ENCODE data around the gene CHST9. TPM values are rescaled to one million over a fixed set of nuclear protein-coding genes. Genes with fewer than 3 reads are reported as not detected.

The CHST9 gene
- total and polyA plus RNA-seq, 10 of the 15 experiments (the other 5 are each of a cell fraction or from before 2014, with no cell fraction given), result 0.34 TPM; not detected in 9

- no peak for FAIRE-seq
- RAD21 ChIA-PET (ENCODE audit: unreplicated experiment), result no interaction called here
- 0% methylated on average over 2 of the region's 2 CpGs for WGBS (ENCODE audit: insufficient coverage, insufficient replicate concordance, low lambda C conversion rate, missing lambda C conversion rate)
Measured at GRCh38 chr18:27040796-27041195, 144.3 kb downstream of the CHST9 start.

More at GRCh38 chr18:27040796-27041195, 144.3 kb downstream of the CHST9 start:
- SMC1A ChIA-PET (ENCODE audit: uncharacterized antibody, unreplicated experiment), result no interaction called here
- Histone ChIP-seq H3K27me3 (replicated peaks in 1 of 2; ENCODE audit: control insufficient read depth in 2 of 2, insufficient read depth in 2 of 2, low read length in 1 of 2) (no peaks in the 10 kb centered on the region), H4K20me1 (ENCODE audit: control insufficient read depth, insufficient read depth) (no peaks in the 10 kb centered on the region), H3K79me2 (ENCODE audit: control insufficient read depth, insufficient read depth, low read length) (no peaks in the 10 kb centered on the region), H3K9ac (ENCODE audit: control insufficient read depth, insufficient read depth, low read length) (no peak overlapping the region), H3K4me3 (no peak overlapping the region), H3K36me3 (ENCODE audit: control insufficient read depth in 2 of 2, insufficient read depth in 2 of 2, low read length in 1 of 2) (no peaks in the 10 kb centered on the region), H3K4me1 (ENCODE audit: control insufficient read depth, insufficient read depth, low read length) (no peaks in the 10 kb centered on the region), H3K9me3 (replicated peaks; ENCODE audit: control insufficient read depth, insufficient read depth, low read length) (no peaks in the 10 kb centered on the region), H3K4me2 (ENCODE audit: control insufficient read depth, insufficient read depth) (no peak overlapping the region), H2AFZ (ENCODE audit: control insufficient read depth, low read depth, low read length) (no peak overlapping the region), H3K27ac (ENCODE audit: control insufficient read depth, insufficient read depth) (no peak overlapping the region)
- CTCF ChIA-PET, result no interaction called here
- no peak for ATAC-seq
- TF ChIP-seq RAD51 (IDR thresholded peaks at IDR 0.05), result no peak
- TF ChIP-seq EED (IDR thresholded peaks at IDR 0.05; ENCODE audit: low read depth), result no peak
- TF ChIP-seq STAT3 (IDR thresholded peaks at IDR 0.05; ENCODE audit: low read depth, low read length), result no peak
- TF ChIP-seq FOXK2 (IDR thresholded peaks at IDR 0.05), result no peak
- no peak for TF ChIP-seq RCOR1 (conservative IDR thresholded peaks at IDR 0.05; ENCODE audit: low read depth, low read length)
- TF ChIP-seq HSF1 (IDR thresholded peaks at IDR 0.05; ENCODE audit: low read depth, low read length), result no peak
- no peak for TF ChIP-seq NFYB (IDR thresholded peaks at IDR 0.05; ENCODE audit: insufficient read depth, low read depth, low read length)
- no peak for TF ChIP-seq ZNF687 (IDR thresholded peaks at IDR 0.05)
- no peak for TF ChIP-seq HDAC2 (IDR thresholded peaks at IDR 0.05)
- TF ChIP-seq E4F1 (IDR thresholded peaks at IDR 0.05; ENCODE audit: borderline replicate concordance, partially characterized antibody), result no peak
- TF ChIP-seq CHD2 (IDR thresholded peaks at IDR 0.05; ENCODE audit: borderline replicate concordance, low read depth, low read length), result no peak
- TF ChIP-seq, protein P1, sequence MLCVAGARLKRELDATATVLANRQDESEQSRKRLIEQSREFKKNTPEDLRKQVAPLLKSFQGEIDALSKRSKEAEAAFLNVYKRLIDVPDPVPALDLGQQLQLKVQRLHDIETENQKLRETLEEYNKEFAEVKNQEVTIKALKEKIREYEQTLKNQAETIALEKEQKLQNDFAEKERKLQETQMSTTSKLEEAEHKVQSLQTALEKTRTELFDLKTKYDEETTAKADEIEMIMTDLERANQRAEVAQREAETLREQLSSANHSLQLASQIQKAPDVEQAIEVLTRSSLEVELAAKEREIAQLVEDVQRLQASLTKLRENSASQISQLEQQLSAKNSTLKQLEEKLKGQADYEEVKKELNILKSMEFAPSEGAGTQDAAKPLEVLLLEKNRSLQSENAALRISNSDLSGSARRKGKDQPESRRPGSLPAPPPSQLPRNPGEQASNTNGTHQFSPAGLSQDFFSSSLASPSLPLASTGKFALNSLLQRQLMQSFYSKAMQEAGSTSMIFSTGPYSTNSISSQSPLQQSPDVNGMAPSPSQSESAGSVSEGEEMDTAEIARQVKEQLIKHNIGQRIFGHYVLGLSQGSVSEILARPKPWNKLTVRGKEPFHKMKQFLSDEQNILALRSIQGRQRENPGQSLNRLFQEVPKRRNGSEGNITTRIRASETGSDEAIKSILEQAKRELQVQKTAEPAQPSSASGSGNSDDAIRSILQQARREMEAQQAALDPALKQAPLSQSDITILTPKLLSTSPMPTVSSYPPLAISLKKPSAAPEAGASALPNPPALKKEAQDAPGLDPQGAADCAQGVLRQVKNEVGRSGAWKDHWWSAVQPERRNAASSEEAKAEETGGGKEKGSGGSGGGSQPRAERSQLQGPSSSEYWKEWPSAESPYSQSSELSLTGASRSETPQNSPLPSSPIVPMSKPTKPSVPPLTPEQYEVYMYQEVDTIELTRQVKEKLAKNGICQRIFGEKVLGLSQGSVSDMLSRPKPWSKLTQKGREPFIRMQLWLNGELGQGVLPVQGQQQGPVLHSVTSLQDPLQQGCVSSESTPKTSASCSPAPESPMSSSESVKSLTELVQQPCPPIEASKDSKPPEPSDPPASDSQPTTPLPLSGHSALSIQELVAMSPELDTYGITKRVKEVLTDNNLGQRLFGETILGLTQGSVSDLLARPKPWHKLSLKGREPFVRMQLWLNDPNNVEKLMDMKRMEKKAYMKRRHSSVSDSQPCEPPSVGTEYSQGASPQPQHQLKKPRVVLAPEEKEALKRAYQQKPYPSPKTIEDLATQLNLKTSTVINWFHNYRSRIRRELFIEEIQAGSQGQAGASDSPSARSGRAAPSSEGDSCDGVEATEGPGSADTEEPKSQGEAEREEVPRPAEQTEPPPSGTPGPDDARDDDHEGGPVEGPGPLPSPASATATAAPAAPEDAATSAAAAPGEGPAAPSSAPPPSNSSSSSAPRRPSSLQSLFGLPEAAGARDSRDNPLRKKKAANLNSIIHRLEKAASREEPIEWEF (IDR thresholded peaks at IDR 0.05; ENCODE audit: insufficient replicate concordance, low read depth, low read length), result no peak
- POLR2A ChIA-PET, result no interaction called here
- in situ Hi-C loops (cut with MboI) (no loop called here), intact Hi-C loops (cut with micrococcal nuclease; ENCODE audit: unreplicated experiment) (no loop called here)
- no TSS peak for BruUV-seq (replicated peaks)
- no peak for DNase-seq (ENCODE audit: low read depth, low spot score)

Data from GM12878 (cell line).